GM23248 (cell line): ENCODE results near the gene INO80D.

Experiments used
- EZH2 ChIP-seq: fragments of 200-600 bp; sonication (generic); IDR thresholded peaks from 2 replicates; pipeline ENCODE4 v1.6.1; 2018; ENCODE audit warnings: antibody characterized with exemption, mild to moderate bottlenecking; ENCODE audit not compliant: insufficient read depth, poor library complexity, severe bottlenecking
- EZH2phosphoT487 ChIP-seq: fragments of 200-600 bp; sonication (generic); IDR thresholded peaks from 2 replicates; pipeline ENCODE4 v1.6.1; 2018; ENCODE audit warnings: antibody characterized with exemption, moderate library complexity, mild to moderate bottlenecking, low read depth; ENCODE audit not compliant: insufficient read depth

DNA sequence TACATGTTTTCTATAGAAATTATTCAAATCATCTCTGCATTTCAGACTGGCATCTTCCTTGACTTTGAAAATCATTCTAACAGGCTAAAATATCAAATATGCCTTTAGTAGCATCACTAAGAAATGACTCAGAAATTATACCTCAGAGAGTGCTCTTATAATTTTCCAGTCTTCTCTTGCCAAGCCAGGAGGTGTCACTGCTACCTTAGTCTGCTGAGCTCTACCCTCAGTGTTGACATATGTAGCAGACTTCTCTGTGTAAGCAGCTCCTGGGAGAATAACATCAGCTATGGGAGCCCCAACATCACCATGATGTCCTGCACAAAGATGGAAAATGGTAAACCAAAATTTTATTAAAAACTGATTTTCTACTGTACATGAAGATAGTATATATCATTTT, 41.7 kb upstream of the INO80D start:
- TF ChIP-seq EZH2 (no peak), EZH2phosphoT487 (no peak)
